ENCODE measurements around the gene IL1A. TPM values are rescaled to one million over a fixed set of nuclear protein-coding genes. Genes with fewer than 3 reads are reported as not detected.
A peak's percentile ranks its signal among the peaks of the same experiment; 100 is the strongest.

Gene IL1A
- polyA plus RNA-seq, 4 donors, result 0.06 to 0.24 TPM; not detected in 2

- DNase-seq (peak; percentile 26 to 63), FAIRE-seq (no peak)
- Histone ChIP-seq H3K4me1 (ENCODE audit: control insufficient read depth in 3 of 3, insufficient read depth in 2 of 3, low read depth in 1 of 3, low read length in 2 of 3) (peaks cover 0 to 12% (median 1%) of the 10 kb centered on the region in 3 donors), H3K9me3 (ENCODE audit: control insufficient read depth in 2 of 2, insufficient read depth in 1 of 2, low read depth in 1 of 2, low read length in 1 of 2) (peaks cover 0 to 3% of the 10 kb centered on the region in 2 donors), H3K27ac (ENCODE audit: low read depth in 1 of 3, low read length in 2 of 3) (peak overlapping the region in 2 of 3 donors; percentile 43 to 81), H3K36me3 (ENCODE audit: control insufficient read depth in 3 of 3, insufficient read depth in 2 of 3, low read depth in 1 of 3, low read length in 3 of 3) (no peaks in the 10 kb centered on the region), H3K27me3 (ENCODE audit: control insufficient read depth in 3 of 3, insufficient read depth in 3 of 3, low read length in 3 of 3) (no peaks in the 10 kb centered on the region), H3K4me3 (ENCODE audit: low read depth in 1 of 3, low read length in 3 of 3) (peak overlapping the region in 1 of 3 donors; percentile 18)
- WGBS, 3 donors, result 30 to 47% (median 40%) methylated on average over 6 of the region's 6 CpGs
These were observed 16.5 kb downstream of the IL1A start for GRCh38 chr2:112767693-112768330.

GRCh38 chr2:112765251-112765650 is 19.0 kb downstream of the IL1A start:
- Histone ChIP-seq H3K27me3 (ENCODE audit: control insufficient read depth in 3 of 3, insufficient read depth in 3 of 3, low read length in 3 of 3) (no peaks in the 10 kb centered on the region), H3K4me1 (ENCODE audit: control insufficient read depth in 3 of 3, insufficient read depth in 2 of 3, low read depth in 1 of 3, low read length in 2 of 3) (peaks cover 0 to 12% (median 1%) of the 10 kb centered on the region in 3 donors), H3K27ac (ENCODE audit: low read depth in 1 of 3, low read length in 2 of 3) (no peak overlapping the region), H3K4me3 (ENCODE audit: low read depth in 1 of 3, low read length in 3 of 3) (peak overlapping the region in 2 of 3 donors; percentile 69 to 81), H3K9me3 (ENCODE audit: control insufficient read depth in 2 of 2, insufficient read depth in 1 of 2, low read depth in 1 of 2, low read length in 1 of 2) (peaks cover 0 to 3% of the 10 kb centered on the region in 2 donors), H3K36me3 (ENCODE audit: control insufficient read depth in 3 of 3, insufficient read depth in 2 of 3, low read depth in 1 of 3, low read length in 3 of 3) (no peaks in the 10 kb centered on the region)
- DNase-seq (peak in 1 of 2 donors; percentile 14), FAIRE-seq (no peak)
- WGBS, 3 donors, result 55 to 63% (median 57%) methylated on average over 4 of the region's 4 CpGs

- Histone ChIP-seq H3K9me3 (ENCODE audit: control insufficient read depth in 2 of 2, insufficient read depth in 1 of 2, low read depth in 1 of 2, low read length in 1 of 2) (peaks cover 0 to 3% of the 10 kb centered on the region in 2 donors), H3K27me3 (ENCODE audit: control insufficient read depth in 3 of 3, insufficient read depth in 3 of 3, low read length in 3 of 3) (no peaks in the 10 kb centered on the region), H3K36me3 (ENCODE audit: control insufficient read depth in 3 of 3, insufficient read depth in 2 of 3, low read depth in 1 of 3, low read length in 3 of 3) (no peaks in the 10 kb centered on the region), H3K4me3 (ENCODE audit: low read depth in 1 of 3, low read length in 3 of 3) (peak within 1 kb of the TSS; percentile 62 to 81 (median 69)), H3K4me1 (ENCODE audit: control insufficient read depth in 3 of 3, insufficient read depth in 2 of 3, low read depth in 1 of 3, low read length in 2 of 3) (peaks cover 0 to 12% (median 1%) of the 10 kb centered on the region in 3 donors), H3K27ac (ENCODE audit: low read depth in 1 of 3, low read length in 2 of 3) (peak within 1 kb of the TSS; percentile 25 to 57 (median 56))
- WGBS, 3 donors, result 0 to 1% (median 0%) methylated on average over 79 of the region's 79 CpGs
- peak; percentile 98 to 99 for DNase-seq
- FAIRE-seq, result no peak
These were observed 19.9 kb downstream of the IL1A start, which contains the start of gene CKAP2L for GRCh38 chr2:112764071-112765044. Gene CKAP2L (minus strand): TSS chr2:112764609. CDS start chr2:112764598, 11 bp downstream.

GRCh38 chr2:112762276-112762675 is 22.0 kb downstream of the IL1A start:
- 92 to 95% (median 92%) methylated on average over 4 of the region's 4 CpGs for WGBS, 3 donors
- no peak overlapping the region for H3K27ac ChIP-seq (ENCODE audit: low read depth in 1 of 3, low read length in 2 of 3)
- DNase-seq (no peak), FAIRE-seq (no peak)
- H3K4me3 ChIP-seq (ENCODE audit: low read depth in 1 of 3, low read length in 3 of 3), result no peak overlapping the region
- H3K36me3 ChIP-seq (ENCODE audit: control insufficient read depth in 3 of 3, insufficient read depth in 2 of 3, low read depth in 1 of 3, low read length in 3 of 3), result no peaks in the 10 kb centered on the region
- H3K4me1 ChIP-seq (ENCODE audit: control insufficient read depth in 3 of 3, insufficient read depth in 2 of 3, low read depth in 1 of 3, low read length in 2 of 3), result peaks cover 0 to 15% (median 1%) of the 10 kb centered on the region in 3 donors
- no peaks in the 10 kb centered on the region for H3K27me3 ChIP-seq (ENCODE audit: control insufficient read depth in 3 of 3, insufficient read depth in 3 of 3, low read length in 3 of 3)
- no peaks in the 10 kb centered on the region for H3K9me3 ChIP-seq (ENCODE audit: control insufficient read depth in 2 of 2, insufficient read depth in 1 of 2, low read depth in 1 of 2, low read length in 1 of 2)

GRCh38 chr2:112760149-112760548 is 24.1 kb downstream of the IL1A start:
- DNase-seq (no peak), FAIRE-seq (no peak)
- no peak overlapping the region for H3K27ac ChIP-seq (ENCODE audit: low read depth in 1 of 3, low read length in 2 of 3)
- H3K4me3 ChIP-seq (ENCODE audit: low read depth in 1 of 3, low read length in 3 of 3), result no peak overlapping the region
- H3K4me1 ChIP-seq (ENCODE audit: control insufficient read depth in 3 of 3, insufficient read depth in 2 of 3, low read depth in 1 of 3, low read length in 2 of 3), result peaks cover 0 to 27% (median 1%) of the 10 kb centered on the region in 3 donors
- no peaks in the 10 kb centered on the region for H3K27me3 ChIP-seq (ENCODE audit: control insufficient read depth in 3 of 3, insufficient read depth in 3 of 3, low read length in 3 of 3)
- no peaks in the 10 kb centered on the region for H3K9me3 ChIP-seq (ENCODE audit: control insufficient read depth in 2 of 2, insufficient read depth in 1 of 2, low read depth in 1 of 2, low read length in 1 of 2)
- H3K36me3 ChIP-seq (ENCODE audit: control insufficient read depth in 3 of 3, insufficient read depth in 2 of 3, low read depth in 1 of 3, low read length in 3 of 3), result no peaks in the 10 kb centered on the region
- WGBS, 3 donors, result 83 to 97% (median 89%) methylated on average over 1 of the region's 1 CpG

- Histone ChIP-seq H3K4me3 (ENCODE audit: low read depth in 1 of 3, low read length in 3 of 3) (no peak overlapping the region), H3K27ac (ENCODE audit: low read depth in 1 of 3, low read length in 2 of 3) (no peak overlapping the region), H3K27me3 (ENCODE audit: control insufficient read depth in 3 of 3, insufficient read depth in 3 of 3, low read length in 3 of 3) (no peaks in the 10 kb centered on the region), H3K9me3 (ENCODE audit: control insufficient read depth in 2 of 2, insufficient read depth in 1 of 2, low read depth in 1 of 2, low read length in 1 of 2) (no peaks in the 10 kb centered on the region), H3K36me3 (ENCODE audit: control insufficient read depth in 3 of 3, insufficient read depth in 2 of 3, low read depth in 1 of 3, low read length in 3 of 3) (no peaks in the 10 kb centered on the region), H3K4me1 (ENCODE audit: control insufficient read depth in 3 of 3, insufficient read depth in 2 of 3, low read depth in 1 of 3, low read length in 2 of 3) (peaks cover 0 to 26% (median 0%) of the 10 kb centered on the region in 3 donors)
- DNase-seq (no peak), FAIRE-seq (no peak)
- whole genome bisulfite sequencing, 3 donors, result 76 to 92% (median 90%) methylated on average over 2 of the region's 2 CpGs
These were observed 25.6 kb downstream of the IL1A start for GRCh38 chr2:112758711-112759110.

GRCh38 chr2:112757265-112757664 is 27.0 kb downstream of the IL1A start:
- Histone ChIP-seq H3K27me3 (ENCODE audit: control insufficient read depth in 3 of 3, insufficient read depth in 3 of 3, low read length in 3 of 3) (no peaks in the 10 kb centered on the region), H3K36me3 (ENCODE audit: control insufficient read depth in 3 of 3, insufficient read depth in 2 of 3, low read depth in 1 of 3, low read length in 3 of 3) (no peaks in the 10 kb centered on the region), H3K4me3 (ENCODE audit: low read depth in 1 of 3, low read length in 3 of 3) (no peak overlapping the region), H3K4me1 (ENCODE audit: control insufficient read depth in 3 of 3, insufficient read depth in 2 of 3, low read depth in 1 of 3, low read length in 2 of 3) (peaks cover 0 to 25% (median 4%) of the 10 kb centered on the region in 3 donors), H3K27ac (ENCODE audit: low read depth in 1 of 3, low read length in 2 of 3) (no peak overlapping the region), H3K9me3 (ENCODE audit: control insufficient read depth in 2 of 2, insufficient read depth in 1 of 2, low read depth in 1 of 2, low read length in 1 of 2) (no peaks in the 10 kb centered on the region)
- WGBS, 3 donors, result 94 to 97% (median 97%) methylated on average over 3 of the region's 3 CpGs
- FAIRE-seq, result no peak
- DNase-seq, result peak in 1 of 2 donors; percentile 23

- WGBS, 3 donors, result 78 to 93% (median 85%) methylated on average over 3 of the region's 3 CpGs
- no peak for DNase-seq
- H3K36me3 ChIP-seq (ENCODE audit: control insufficient read depth in 3 of 3, insufficient read depth in 2 of 3, low read depth in 1 of 3, low read length in 3 of 3), result no peaks in the 10 kb centered on the region
- FAIRE-seq, result no peak
- peak overlapping the region in 1 of 3 donors; percentile 18 for H3K27ac ChIP-seq (ENCODE audit: low read depth in 1 of 3, low read length in 2 of 3)
- no peak overlapping the region for H3K4me3 ChIP-seq (ENCODE audit: low read depth in 1 of 3, low read length in 3 of 3)
- H3K9me3 ChIP-seq (ENCODE audit: control insufficient read depth in 2 of 2, insufficient read depth in 1 of 2, low read depth in 1 of 2, low read length in 1 of 2), result no peaks in the 10 kb centered on the region
- no peaks in the 10 kb centered on the region for H3K27me3 ChIP-seq (ENCODE audit: control insufficient read depth in 3 of 3, insufficient read depth in 3 of 3, low read length in 3 of 3)
- peaks cover 0 to 31% (median 4%) of the 10 kb centered on the region in 3 donors for H3K4me1 ChIP-seq (ENCODE audit: control insufficient read depth in 3 of 3, insufficient read depth in 2 of 3, low read depth in 1 of 3, low read length in 2 of 3)
These were observed 28.1 kb downstream of the IL1A start for GRCh38 chr2:112756207-112756606.

Data from small intestine (tissue), 7 donors.